Activated naive CD8-positive, alpha-beta T cell treated with anti-CD3 and anti-CD28 coated beads for 36 hours (primary cell): Measurements from ENCODE around the gene ETF1. TPM values are rescaled to one million over a fixed set of nuclear protein-coding genes. Genes with fewer than 3 reads are reported as not detected.

Source experiments
- DNase-seq: peaks from one replicate; pipeline ENCODE4 v3.0.0; 2021
- H3K27ac Mint-ChIP-seq: one replicate; pipeline ENCODE4 v1.8.0; 2022; ENCODE audit warnings: mild to moderate bottlenecking, moderate library complexity, mixed read lengths
- H3K27me3 Mint-ChIP-seq: one replicate; pipeline ENCODE4 v1.8.0; 2022; ENCODE audit warnings: mild to moderate bottlenecking, mixed read lengths
- H3K36me3 Mint-ChIP-seq: one replicate; pipeline ENCODE4 v1.8.0; 2021; ENCODE audit warnings: mild to moderate bottlenecking, mixed read lengths
- H3K4me1 Mint-ChIP-seq: one replicate; pipeline ENCODE4 v1.8.0; 2021; ENCODE audit warnings: mixed read lengths
- H3K4me3 Mint-ChIP-seq: one replicate; pipeline ENCODE4 v1.8.0; 2022; ENCODE audit warnings: mild to moderate bottlenecking, moderate library complexity, mixed read lengths
- H3K9me3 Mint-ChIP-seq: one replicate; pipeline ENCODE4 v1.8.0; 2022; ENCODE audit warnings: mixed read lengths
- total RNA-seq, 2 experiments: library from RNA; stranded (reverse); gene quantifications; one replicate each; pipeline ENCODE4 v1.2.3, GENCODE V29; 2021

Gene ETF1
- total RNA-seq, 2 experiments from 2014 or later = 256 TPM

GRCh38 chr5:138467711-138468132 is 75.3 kb downstream of the ETF1 start:
- Mint-ChIP-seq H3K36me3 (peaks cover 29% of the 10 kb centered on the region), H3K27ac (no peak overlapping the region), H3K4me3 (peak overlapping the region; percentile 85), H3K27me3 (no peaks in the 10 kb centered on the region), H3K9me3 (no peaks in the 10 kb centered on the region), H3K4me1 (peaks cover 21% of the 10 kb centered on the region)
- DNase-seq = no peak

GRCh38 chr5:138466900-138467710 is 75.9 kb downstream of the ETF1 start:
- peak overlapping the region; percentile 85 for H3K4me3 Mint-ChIP-seq
- H3K36me3 Mint-ChIP-seq = peaks cover 29% of the 10 kb centered on the region
- H3K27me3 Mint-ChIP-seq = no peaks in the 10 kb centered on the region
- no peak for DNase-seq
- H3K9me3 Mint-ChIP-seq = no peaks in the 10 kb centered on the region
- H3K27ac Mint-ChIP-seq = peak overlapping the region; percentile 54
- H3K4me1 Mint-ChIP-seq = peaks cover 21% of the 10 kb centered on the region

DNA sequence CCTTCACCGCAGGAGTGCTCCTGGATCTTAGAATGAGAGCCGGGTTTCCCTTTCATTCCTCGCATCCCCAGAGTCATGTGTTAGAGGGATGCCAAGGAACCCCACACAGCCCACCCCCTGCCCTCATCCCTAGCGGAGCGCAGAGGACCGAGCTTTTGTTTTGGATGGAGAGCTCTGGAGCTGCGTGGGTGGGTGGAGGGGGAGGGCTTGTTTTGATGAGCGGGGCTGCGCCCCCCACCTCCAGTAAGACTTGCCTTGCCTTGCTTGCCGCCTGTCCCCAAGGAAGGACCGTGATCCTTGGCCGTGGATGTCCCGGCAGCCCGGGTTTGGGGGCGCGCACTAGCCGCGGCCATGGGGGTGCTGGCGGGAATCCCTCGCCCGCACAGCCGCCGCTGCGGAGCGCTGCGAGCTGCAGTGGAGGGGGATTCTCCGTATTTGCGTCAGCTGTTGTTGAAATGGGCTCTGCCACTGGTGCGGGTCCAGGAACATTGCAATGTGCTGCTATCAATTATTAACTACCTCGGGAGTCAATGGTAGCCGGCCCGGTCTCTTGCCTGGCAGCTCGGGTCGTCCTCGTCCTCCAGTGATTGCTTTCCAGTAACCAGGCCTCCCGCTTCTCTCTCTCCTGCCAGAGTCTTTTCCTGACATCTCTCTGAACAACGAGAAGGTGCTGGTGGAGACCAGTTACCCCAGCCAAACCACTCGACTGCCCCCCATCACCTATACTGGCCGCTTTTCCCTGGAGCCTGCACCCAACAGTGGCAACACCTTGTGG is 76.7 kb downstream of the ETF1 start:
- peak; percentile 32 for DNase-seq
- Mint-ChIP-seq H3K27ac (peak overlapping the region; percentile 54), H3K4me1 (peaks cover 25% of the 10 kb centered on the region), H3K4me3 (peak overlapping the region; percentile 85), H3K36me3 (peaks cover 29% of the 10 kb centered on the region), H3K9me3 (no peaks in the 10 kb centered on the region), H3K27me3 (no peaks in the 10 kb centered on the region)

DNA sequence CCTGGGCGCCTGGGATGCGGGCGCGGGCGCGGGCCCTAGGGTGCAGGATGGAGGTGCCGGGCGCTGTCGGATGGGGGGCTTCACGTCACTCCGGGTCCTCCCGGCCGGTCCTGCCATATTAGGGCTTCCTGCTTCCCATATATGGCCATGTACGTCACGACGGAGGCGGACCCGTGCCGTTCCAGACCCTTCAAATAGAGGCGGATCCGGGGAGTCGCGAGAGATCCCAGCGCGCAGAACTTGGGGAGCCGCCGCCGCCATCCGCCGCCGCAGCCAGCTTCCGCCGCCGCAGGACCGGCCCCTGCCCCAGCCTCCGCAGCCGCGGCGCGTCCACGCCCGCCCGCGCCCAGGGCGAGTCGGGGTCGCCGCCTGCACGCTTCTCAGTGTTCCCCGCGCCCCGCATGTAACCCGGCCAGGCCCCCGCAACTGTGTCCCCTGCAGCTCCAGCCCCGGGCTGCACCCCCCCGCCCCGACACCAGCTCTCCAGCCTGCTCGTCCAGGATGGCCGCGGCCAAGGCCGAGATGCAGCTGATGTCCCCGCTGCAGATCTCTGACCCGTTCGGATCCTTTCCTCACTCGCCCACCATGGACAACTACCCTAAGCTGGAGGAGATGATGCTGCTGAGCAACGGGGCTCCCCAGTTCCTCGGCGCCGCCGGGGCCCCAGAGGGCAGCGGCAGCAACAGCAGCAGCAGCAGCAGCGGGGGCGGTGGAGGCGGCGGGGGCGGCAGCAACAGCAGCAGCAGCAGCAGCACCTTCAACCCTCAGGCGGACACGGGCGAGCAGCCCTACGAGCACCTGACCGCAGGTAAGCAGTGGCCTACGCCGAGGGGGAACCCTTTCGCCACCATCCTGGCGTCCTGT is 77.5 kb downstream of the ETF1 start, which contains the start of gene EGR1:
EGR1 (plus strand) TSS at position 219 of the 864 bp plus-strand sequence; CDS start at position 502, 283 bp downstream.
- Mint-ChIP-seq H3K9me3 (no peaks in the 10 kb centered on the region), H3K36me3 (peaks cover 29% of the 10 kb centered on the region), H3K4me1 (peaks cover 33% of the 10 kb centered on the region), H3K27me3 (no peaks in the 10 kb centered on the region), H3K27ac (peak within 1 kb of the TSS; percentile 94), H3K4me3 (peak within 1 kb of the TSS; percentile 85)
- DNase-seq = peak; percentile 92

GRCh38 chr5:138464388-138465260 is 78.4 kb downstream of the ETF1 start:
- DNase-seq = peak; percentile 95
- peak overlapping the region; percentile 94 for H3K27ac Mint-ChIP-seq
- H3K27me3 Mint-ChIP-seq = no peaks in the 10 kb centered on the region
- peaks cover 28% of the 10 kb centered on the region for H3K36me3 Mint-ChIP-seq
- no peaks in the 10 kb centered on the region for H3K9me3 Mint-ChIP-seq
- peak overlapping the region; percentile 85 for H3K4me3 Mint-ChIP-seq
- H3K4me1 Mint-ChIP-seq = peaks cover 41% of the 10 kb centered on the region

DNA sequence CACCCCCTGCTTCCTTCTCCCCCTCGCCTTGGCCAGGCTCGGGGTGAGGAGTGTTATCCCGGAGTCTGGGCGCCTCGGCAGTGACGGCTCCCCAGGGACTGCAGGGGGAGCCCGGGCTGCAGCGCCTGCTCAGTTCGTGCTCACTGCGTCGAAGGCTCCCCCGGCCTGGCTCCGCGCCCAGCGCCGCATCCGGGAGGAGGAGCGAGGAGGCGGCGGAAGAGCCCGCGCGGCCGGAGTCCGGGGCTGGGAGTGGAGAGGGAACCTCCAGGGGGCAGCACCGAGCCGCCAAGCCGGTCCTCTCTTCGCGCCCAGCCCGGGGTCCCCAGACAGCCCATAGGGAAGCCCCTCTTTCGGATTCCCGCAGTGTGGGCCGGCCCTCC is 79.0 kb downstream of the ETF1 start:
- Mint-ChIP-seq H3K27me3 (no peaks in the 10 kb centered on the region), H3K36me3 (peaks cover 30% of the 10 kb centered on the region), H3K9me3 (no peaks in the 10 kb centered on the region), H3K4me3 (peak overlapping the region; percentile 85), H3K4me1 (peaks cover 46% of the 10 kb centered on the region), H3K27ac (peak overlapping the region; percentile 94)
- peak; percentile 97 for DNase-seq

DNA sequence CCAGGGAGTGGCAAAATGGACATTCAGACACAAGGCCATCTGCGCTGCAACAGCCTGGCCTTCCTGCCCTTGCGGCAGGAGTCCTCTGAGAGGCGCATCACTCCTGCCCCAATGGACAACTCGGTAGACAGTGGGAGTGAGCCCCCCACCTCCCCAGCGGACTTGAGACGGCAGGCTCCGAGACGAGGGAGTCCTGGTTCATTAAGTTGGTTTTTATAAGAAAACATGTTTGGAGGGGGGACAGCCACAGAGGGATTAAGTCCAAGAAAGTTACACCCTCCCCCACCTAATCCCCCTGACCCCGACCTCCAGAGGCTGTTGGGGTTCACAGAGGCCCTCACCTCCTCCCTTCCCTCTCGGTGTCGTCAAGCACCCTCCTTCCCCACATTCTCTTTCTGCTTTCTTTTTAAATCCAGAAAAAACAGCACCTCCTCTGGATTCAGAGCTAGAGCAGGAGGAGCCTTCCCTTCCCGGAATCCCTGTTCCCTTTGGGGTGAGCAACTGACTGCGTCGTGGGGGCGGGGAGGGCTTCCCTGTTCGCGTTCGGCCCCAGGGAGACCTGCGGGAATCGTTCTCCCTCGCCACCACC is 79.5 kb downstream of the ETF1 start:
- no peaks in the 10 kb centered on the region for H3K27me3 Mint-ChIP-seq
- peak overlapping the region; percentile 85 for H3K4me3 Mint-ChIP-seq
- H3K27ac Mint-ChIP-seq = peak overlapping the region; percentile 94
- peaks cover 27% of the 10 kb centered on the region for H3K36me3 Mint-ChIP-seq
- no peaks in the 10 kb centered on the region for H3K9me3 Mint-ChIP-seq
- DNase-seq = no peak
- peaks cover 48% of the 10 kb centered on the region for H3K4me1 Mint-ChIP-seq

DNA sequence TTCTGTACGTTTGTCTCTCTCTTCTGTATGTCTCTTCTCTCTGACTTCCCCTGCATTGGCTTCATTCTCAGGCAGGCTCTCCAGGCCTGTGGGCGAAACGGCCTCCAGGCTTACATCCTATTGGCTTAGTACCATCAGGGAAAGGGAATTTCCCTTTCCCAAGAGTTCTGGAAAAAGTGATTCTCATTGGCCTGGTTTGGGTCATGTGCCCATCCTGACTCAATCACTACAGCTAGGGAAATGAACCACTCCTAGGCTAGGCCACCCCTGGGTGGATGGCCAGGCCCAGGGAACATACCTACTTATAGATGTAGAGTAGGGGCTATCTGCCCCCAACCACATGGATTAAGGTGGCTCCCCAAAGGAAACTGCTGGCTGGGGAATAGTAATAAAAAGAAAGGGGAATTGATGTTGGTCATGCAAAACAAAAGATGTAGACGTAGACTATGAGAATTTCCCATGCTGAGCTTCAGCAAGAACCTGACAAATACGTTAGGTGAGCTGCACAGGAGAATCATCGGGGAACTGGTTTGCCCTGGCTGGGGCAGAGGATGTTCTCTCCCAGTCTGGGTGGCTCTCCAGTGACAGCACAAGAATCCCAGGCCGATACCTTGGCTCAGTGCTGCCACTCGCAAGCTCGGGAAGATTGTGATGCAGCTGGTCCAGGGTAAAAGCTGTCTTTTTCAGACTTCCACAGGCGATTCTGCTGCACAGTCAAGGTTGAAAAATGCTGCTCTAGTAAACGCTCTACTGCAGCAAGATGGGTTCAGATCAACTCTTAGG is 81.5 kb downstream of the ETF1 start:
- Mint-ChIP-seq H3K9me3 (no peaks in the 10 kb centered on the region), H3K27me3 (no peaks in the 10 kb centered on the region), H3K4me1 (peaks cover 42% of the 10 kb centered on the region), H3K27ac (peak overlapping the region; percentile 55), H3K4me3 (no peak overlapping the region), H3K36me3 (peaks cover 8% of the 10 kb centered on the region)
- DNase-seq = no peak

GRCh38 chr5:138460032-138460693 is 82.9 kb downstream of the ETF1 start:
- Mint-ChIP-seq H3K36me3 (peaks cover 2% of the 10 kb centered on the region), H3K4me3 (peak overlapping the region; percentile 85), H3K27ac (peak overlapping the region; percentile 100), H3K27me3 (no peaks in the 10 kb centered on the region), H3K4me1 (peaks cover 40% of the 10 kb centered on the region), H3K9me3 (no peaks in the 10 kb centered on the region)
- DNase-seq = no peak

GRCh38 chr5:138459311-138459933 is 83.6 kb downstream of the ETF1 start:
- peak overlapping the region; percentile 85 for H3K4me3 Mint-ChIP-seq
- peak; percentile 93 for DNase-seq
- H3K36me3 Mint-ChIP-seq = peaks cover 2% of the 10 kb centered on the region
- H3K27ac Mint-ChIP-seq = peak overlapping the region; percentile 100
- H3K4me1 Mint-ChIP-seq = peaks cover 40% of the 10 kb centered on the region
- no peaks in the 10 kb centered on the region for H3K27me3 Mint-ChIP-seq
- H3K9me3 Mint-ChIP-seq = no peaks in the 10 kb centered on the region

DNA sequence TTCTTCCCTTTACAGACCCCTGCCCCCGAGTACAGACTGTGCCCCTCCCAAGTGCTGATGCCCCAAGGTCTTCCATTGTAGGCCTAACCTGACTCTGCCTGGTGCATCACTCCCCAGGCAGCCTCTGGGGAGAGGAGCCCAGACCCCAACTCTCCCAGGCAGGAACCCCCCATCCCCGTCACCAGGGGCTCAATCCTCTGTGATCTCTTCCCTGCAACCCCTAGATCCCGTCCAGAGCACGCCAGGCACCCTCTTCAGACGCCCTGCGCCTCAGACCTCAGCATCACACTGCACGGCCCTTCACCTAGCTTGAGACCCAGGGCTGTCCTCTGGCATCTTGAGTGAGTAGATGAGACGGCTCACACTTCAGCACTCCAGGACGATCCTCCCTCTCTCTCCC is 84.2 kb downstream of the ETF1 start:
- Mint-ChIP-seq H3K36me3 (peaks cover 2% of the 10 kb centered on the region), H3K4me3 (peak overlapping the region; percentile 85), H3K27ac (peak overlapping the region; percentile 100), H3K9me3 (no peaks in the 10 kb centered on the region), H3K27me3 (no peaks in the 10 kb centered on the region), H3K4me1 (peaks cover 40% of the 10 kb centered on the region)
- DNase-seq = no peak

- peaks cover 40% of the 10 kb centered on the region for H3K4me1 Mint-ChIP-seq
- peak overlapping the region; percentile 100 for H3K27ac Mint-ChIP-seq
Observed at GRCh38 chr5:138458384-138458783, 84.7 kb downstream of the ETF1 start.

More at GRCh38 chr5:138458384-138458783, 84.7 kb downstream of the ETF1 start:
- DNase-seq = no peak
- peaks cover 2% of the 10 kb centered on the region for H3K36me3 Mint-ChIP-seq
- no peaks in the 10 kb centered on the region for H3K9me3 Mint-ChIP-seq
- no peaks in the 10 kb centered on the region for H3K27me3 Mint-ChIP-seq
- H3K4me3 Mint-ChIP-seq = peak overlapping the region; percentile 85
